ENCODE measurements around the gene CIP2A. TPM values are rescaled to one million over a fixed set of nuclear protein-coding genes. Genes with fewer than 3 reads are reported as not detected.

The CIP2A gene
- total and polyA plus RNA-seq, 2 of the 4 experiments (the other 2 are of a cell fraction), result 8.5 to 27.8 TPM

DNA sequence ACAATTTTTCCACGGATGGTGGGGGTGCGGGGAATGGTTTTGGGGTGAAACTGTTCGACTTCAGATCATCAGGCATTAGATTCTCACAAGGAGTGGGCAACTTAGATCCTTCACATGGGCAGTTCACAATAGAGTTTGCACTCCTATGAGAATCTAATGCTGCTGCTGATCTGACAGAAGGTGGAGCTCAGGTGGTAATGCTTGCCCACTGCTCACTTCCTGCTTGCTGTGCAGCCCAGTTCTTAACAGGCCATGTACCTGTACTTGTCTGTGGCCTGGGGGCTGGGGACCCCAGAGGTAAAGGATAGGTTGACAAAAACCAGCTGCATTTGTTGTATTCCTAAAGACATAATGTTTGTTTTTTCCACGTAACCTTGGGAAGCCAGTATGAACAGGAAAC, 16.3 kb upstream of the CIP2A start:
- no peak overlapping the region for H3K4me2 ChIP-seq (ENCODE audit: low read depth, low read length)
- H2AK5ac ChIP-seq (ENCODE audit: low read depth, low read length), result no peak overlapping the region
- no peak overlapping the region for H4K91ac ChIP-seq (ENCODE audit: insufficient read depth, low read depth, low read length)
- POLR2A ChIA-PET (ENCODE audit: unreplicated experiment), result no interaction called here
- dilution Hi-C loops (cut with HindIII; ENCODE audit: low sequenced_read_pairs, unreplicated experiment) (no loop called here), in situ Hi-C loops (cut with MboI; ENCODE audit: low sequenced_read_pairs) (no loop called here), intact Hi-C loops (cut with micrococcal nuclease) (no loop called here)
- H4K20me1 ChIP-seq (ENCODE audit: insufficient read depth, low read length), result no peaks in the 10 kb centered on the region
- H3K9me1 ChIP-seq (ENCODE audit: insufficient read depth, low read length), result no peaks in the 10 kb centered on the region
- 0 out of 4 replicates have a peak, but pooled peaks cover 0 to 3% of the 10 kb centered on the region in 2 experiments for H3K79me1 ChIP-seq (ENCODE audit: low read depth in 1 of 2, low read length in 2 of 2)
- H2BK5ac ChIP-seq (ENCODE audit: low read depth, low read length, poor library complexity, severe bottlenecking), result no peak overlapping the region
- no peak overlapping the region for H3K18ac ChIP-seq (ENCODE audit: low read depth, low read length)
- H2AFZ ChIP-seq (replicated peaks; ENCODE audit: low read length, poor library complexity), result no peak overlapping the region
- 67% methylated on average over 2 of the region's 4 CpGs; no CpG with 5 or more reads in 1 of the 2 experiments for WGBS, 2 experiments (ENCODE audit: extremely low coverage in 2 of 2, insufficient read length in 1 of 2)
- H3K36me3 ChIP-seq (ENCODE audit: control insufficient read depth, insufficient read depth, low read length), result no peaks in the 10 kb centered on the region
- no peak overlapping the region for H3K9ac ChIP-seq (ENCODE audit: low read depth, low read length)
- no peak overlapping the region for H3K14ac ChIP-seq (replicated peaks; ENCODE audit: low read depth, low read length)
- no peak overlapping the region for H4K8ac ChIP-seq (ENCODE audit: low read depth in 2 of 2, low read length in 2 of 2)
- no TSS peak for BruUV-seq (replicated peaks)
- ATAC-seq (ENCODE audit: low read depth) (no peak), DNase-seq (no peak)
- no peak overlapping the region for H2BK120ac ChIP-seq (ENCODE audit: low read depth, low read length)
- no peak overlapping the region for H3K23ac ChIP-seq (ENCODE audit: low read depth, low read length)
- H3K56ac ChIP-seq (ENCODE audit: extremely low read depth, insufficient read depth, low read length), result no peak overlapping the region
- no peak overlapping the region for H3K4ac ChIP-seq (ENCODE audit: low read depth, low read length)
- TF ChIP-seq POLR2A (IDR thresholded peaks at IDR 0.05; ENCODE audit: low read depth, low read length) (no peak), MAZ (IDR thresholded peaks at IDR 0.05; ENCODE audit: borderline replicate concordance, low read depth, low read length) (no peak), BHLHE40 (IDR thresholded peaks at IDR 0.05; ENCODE audit: low read depth, low read length) (no peak), CEBPB (IDR thresholded peaks at IDR 0.05; ENCODE audit: low read depth, low read length) (no peak), CHD1 (IDR thresholded peaks at IDR 0.05; ENCODE audit: low read depth, low read length) (no peak), FOS (IDR thresholded peaks at IDR 0.05; ENCODE audit: low read depth, low read length) (no peak), ELK1 (IDR thresholded peaks at IDR 0.05; ENCODE audit: borderline replicate concordance, low read depth, low read length) (no peak)
- TF ChIP-seq, protein P1, sequence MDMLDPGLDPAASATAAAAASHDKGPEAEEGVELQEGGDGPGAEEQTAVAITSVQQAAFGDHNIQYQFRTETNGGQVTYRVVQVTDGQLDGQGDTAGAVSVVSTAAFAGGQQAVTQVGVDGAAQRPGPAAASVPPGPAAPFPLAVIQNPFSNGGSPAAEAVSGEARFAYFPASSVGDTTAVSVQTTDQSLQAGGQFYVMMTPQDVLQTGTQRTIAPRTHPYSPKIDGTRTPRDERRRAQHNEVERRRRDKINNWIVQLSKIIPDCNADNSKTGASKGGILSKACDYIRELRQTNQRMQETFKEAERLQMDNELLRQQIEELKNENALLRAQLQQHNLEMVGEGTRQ (IDR thresholded peaks at IDR 0.05; ENCODE audit: low read depth, low read length), result no peak
- H3K4me1 ChIP-seq (ENCODE audit: control insufficient read depth, insufficient read depth, low read length), result no peaks in the 10 kb centered on the region
- H2BK15ac ChIP-seq (ENCODE audit: low read depth, low read length), result no peak overlapping the region
- H3K27ac ChIP-seq (ENCODE audit: insufficient read depth, low read length), result no peak overlapping the region
- no peak overlapping the region for H2BK20ac ChIP-seq (ENCODE audit: low read depth, low read length)
- CTCF ChIA-PET, result no interaction called here
- H3K9me3 ChIP-seq (ENCODE audit: control insufficient read depth, insufficient read depth, low read length), result no peaks in the 10 kb centered on the region
- H3K27me3 ChIP-seq (ENCODE audit: control insufficient read depth, insufficient read depth, low read length), result no peaks in the 10 kb centered on the region
- no peak overlapping the region for H2AK9ac ChIP-seq (replicated peaks; ENCODE audit: low read depth, low read length, poor library complexity)
- H4K5ac ChIP-seq (ENCODE audit: low read depth, low read length), result no peak overlapping the region
- H3K4me3 ChIP-seq (ENCODE audit: insufficient read depth, low read depth, low read length), result no peak overlapping the region
